Measurements from ENCODE around the gene NOP10.

- TF ChIP-seq CTCF (optimal IDR thresholded peaks at IDR 0.05 in 1 of 3, IDR thresholded peaks at IDR 0.05 in 1 of 3, conservative IDR thresholded peaks at IDR 0.05 in 1 of 3; ENCODE audit: extremely low read depth in 1 of 3, insufficient read depth in 2 of 3, low read length in 3 of 3) = no peak
- no peak for TF ChIP-seq EZH2 (IDR thresholded peaks at IDR 0.05; ENCODE audit: low read length)
These were observed 19.3 kb upstream of the NOP10 start for GRCh38 chr15:34362047-34362773.

All from keratinocyte (primary cell).